GM19395 (cell line): ENCODE data around the gene OR2T27.
"Not testable (repeated sequence)": the region's sequence is repeated elsewhere in the genome, so short reads cannot be mapped to it uniquely, and the experiment has no call there.

ENCODE experiments used
- ATAC-seq: cut with Tn5 transposase; IDR thresholded peaks from one replicate; pipeline ENCODE4 v1.9.1; 2021; ENCODE audit warnings: mild to moderate bottlenecking, moderate library complexity; ENCODE audit not compliant: unreplicated experiment

Gene OR2T27

DNA sequence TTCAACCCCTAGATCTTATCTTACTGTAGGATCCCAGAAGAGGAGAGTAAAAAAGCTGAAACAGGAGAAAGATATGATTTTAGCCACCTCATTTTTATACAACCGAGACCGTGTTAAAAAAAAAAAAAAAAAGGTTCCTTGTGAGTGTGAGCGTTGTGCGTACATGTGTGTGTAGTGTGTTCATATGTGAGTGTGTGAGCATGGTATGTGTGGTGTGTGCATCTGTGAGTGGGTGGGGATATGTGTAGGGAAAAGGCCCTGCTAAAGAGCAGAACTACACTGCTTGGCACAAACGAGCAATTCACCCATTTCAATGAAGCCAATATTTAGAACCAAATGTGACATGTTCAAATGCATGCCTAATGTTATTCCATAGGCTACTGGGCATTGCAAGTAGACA lies 13.7 kb downstream of the OR2T27 start:
- peak; percentile 6 for ATAC-seq

DNA sequence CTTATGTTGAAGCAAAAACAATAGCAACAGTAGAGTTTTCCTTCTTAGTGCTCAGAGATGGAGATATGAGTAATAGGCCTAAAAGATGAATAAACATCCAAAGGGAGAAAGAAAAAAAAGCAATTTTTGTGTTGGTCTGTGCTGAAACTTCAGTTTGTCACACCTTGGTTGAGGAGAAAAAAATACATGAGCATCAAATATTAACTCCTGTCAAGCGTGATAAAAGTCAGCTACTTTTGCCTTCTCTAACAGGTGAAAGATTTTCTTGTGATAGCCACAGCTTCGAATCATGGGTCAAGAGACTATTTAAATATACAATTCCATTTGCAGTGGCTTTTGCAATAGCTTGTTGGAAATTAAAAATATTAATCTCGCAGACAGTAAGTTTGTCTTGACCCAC lies 14.4 kb downstream of the OR2T27 start:
- ATAC-seq: peak; percentile 47

- ATAC-seq: peak; percentile 42
These were observed 15.7 kb downstream of the OR2T27 start for GRCh38 chr1:248639652-248640051.

DNA sequence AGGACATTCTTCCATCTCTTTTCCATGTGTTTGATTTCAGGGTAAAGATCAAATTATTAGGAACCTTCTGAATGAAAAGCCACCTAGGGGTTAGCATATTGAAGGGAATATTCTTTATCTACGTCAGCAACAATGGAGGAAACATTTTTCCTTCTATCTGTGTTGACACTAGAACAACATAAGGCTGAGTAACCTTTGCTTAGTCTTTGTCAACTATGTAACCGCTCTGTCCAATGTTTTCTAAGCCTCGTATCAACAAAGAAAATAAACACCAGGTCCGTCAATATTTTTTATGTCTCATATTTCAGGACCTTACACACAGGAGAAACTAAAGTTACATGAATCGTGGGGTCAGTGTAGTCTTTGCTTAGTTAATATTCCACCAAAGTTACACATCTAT lies 18.7 kb downstream of the OR2T27 start:
- not testable (repeated sequence) for ATAC-seq

- not testable (repeated sequence) for ATAC-seq
These were observed 20.3 kb downstream of the OR2T27 start, which contains the start of gene OR2T11 for GRCh38 chr1:248634991-248635390. Gene OR2T11, minus strand, starts transcription at chr1:248635091. Its CDS starts 7,963 bp downstream, at chr1:248627128.

- ATAC-seq: no peak
These were observed 23.8 kb downstream of the OR2T27 start for GRCh38 chr1:248631354-248632008.

GRCh38 chr1:248630551-248630950 lies 24.8 kb downstream of the OR2T27 start:
- ATAC-seq: no peak

DNA sequence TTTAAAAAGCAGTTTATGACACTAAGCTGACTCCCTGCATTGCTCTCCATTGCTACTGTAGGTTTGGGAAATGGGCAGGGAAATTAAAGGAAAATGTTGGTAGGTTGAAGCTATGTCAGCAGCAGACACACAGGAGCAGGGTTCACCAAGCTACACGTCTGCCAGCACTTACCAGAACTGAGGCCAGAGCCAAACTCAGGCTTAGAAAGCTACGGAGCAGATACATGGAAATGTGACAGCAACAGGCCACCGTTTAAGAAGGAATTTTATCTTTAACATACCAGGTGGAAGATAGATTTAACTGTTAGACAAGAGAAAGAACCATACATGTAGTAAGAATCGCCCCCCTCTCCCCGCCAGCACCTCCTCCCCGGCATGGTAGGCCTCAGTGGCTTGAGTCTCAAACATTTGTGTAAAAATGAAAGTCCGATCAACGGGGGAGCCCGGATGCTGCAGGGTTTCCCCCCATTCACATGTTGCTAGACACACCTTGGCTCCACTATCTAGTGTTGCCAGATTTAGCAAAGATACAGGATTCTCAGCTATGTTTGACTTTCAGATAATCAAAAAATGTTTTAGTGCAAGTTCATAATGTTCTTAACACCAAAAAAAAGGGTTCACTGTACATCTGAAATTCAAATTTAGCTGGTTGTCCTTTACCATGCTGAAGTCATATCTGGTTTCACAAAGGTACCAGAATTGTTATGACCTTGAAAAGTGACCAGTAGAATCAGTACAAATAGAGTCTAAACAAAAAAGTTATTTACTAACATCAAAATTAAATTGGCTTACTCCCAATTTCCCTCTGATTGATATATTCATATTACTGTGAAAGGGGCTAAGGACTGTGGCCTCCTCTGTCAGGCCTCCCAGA lies 27.1 kb downstream of the OR2T27 start:
- ATAC-seq: peak; percentile 94

- no peak for ATAC-seq
These were observed 29.4 kb downstream of the OR2T27 start for GRCh38 chr1:248625971-248626370.

DNA sequence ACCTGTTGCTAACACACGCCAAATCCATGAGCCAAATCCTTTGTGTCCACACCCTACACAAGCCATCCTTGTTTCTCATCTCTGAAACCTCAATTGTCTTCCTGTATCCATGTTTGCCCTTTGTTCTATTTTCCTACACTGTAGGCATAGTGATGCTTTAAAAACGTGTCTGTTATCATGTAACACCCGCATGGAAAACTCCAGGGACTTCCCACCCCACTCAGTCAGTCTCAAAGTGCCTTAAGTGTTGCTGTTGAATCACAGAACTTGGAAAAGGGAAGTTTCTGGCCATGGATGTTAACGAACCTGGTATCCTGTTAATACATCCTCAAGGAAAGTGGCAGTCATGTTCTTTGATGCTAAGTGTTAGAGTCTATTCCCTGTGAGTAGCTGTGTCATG lies 30.2 kb downstream of the OR2T27 start:
- no peak for ATAC-seq

DNA sequence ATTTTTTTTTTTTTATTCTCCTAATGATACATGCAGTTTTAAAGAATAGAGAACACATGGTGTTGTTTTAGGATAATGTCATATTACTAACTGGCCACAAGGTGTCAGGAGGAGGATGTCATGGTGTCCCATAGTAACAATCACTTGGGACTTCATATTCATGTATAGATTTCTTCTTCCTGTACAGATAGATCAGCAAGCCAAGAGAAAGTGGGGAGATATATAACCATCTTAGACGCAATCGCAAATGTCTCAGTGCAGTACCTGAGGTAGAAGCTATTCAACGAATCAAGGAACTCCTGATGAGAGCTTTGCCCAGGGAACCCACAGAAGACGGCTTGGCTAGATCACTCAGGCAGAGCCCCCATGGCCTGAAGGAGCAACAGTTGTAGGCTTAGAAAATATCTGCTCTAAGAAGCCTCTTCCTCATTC lies 32.7 kb downstream of the OR2T27 start:
- ATAC-seq: peak; percentile 90

- ATAC-seq: no peak
These were observed 33.6 kb downstream of the OR2T27 start for GRCh38 chr1:248621770-248622169.

DNA sequence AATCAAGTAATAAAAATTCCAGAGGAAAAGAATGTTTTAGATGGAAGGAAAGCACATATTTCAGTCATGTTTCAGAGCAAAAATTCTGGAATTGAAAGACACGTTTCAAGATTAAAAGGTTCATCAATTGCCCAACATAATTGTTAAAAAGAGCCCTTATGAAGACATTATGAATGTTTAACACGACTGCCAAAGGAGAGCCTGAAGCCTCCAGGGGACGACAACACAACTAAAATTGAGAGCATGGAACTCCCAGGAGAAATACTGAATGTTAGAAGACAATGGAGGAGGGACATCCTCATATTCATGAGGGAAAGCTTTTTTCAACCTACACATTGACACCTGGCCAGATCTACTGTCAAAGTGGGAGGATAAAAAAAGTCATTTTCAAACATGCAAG lies 36.5 kb downstream of the OR2T27 start:
- peak; percentile 50 for ATAC-seq

DNA sequence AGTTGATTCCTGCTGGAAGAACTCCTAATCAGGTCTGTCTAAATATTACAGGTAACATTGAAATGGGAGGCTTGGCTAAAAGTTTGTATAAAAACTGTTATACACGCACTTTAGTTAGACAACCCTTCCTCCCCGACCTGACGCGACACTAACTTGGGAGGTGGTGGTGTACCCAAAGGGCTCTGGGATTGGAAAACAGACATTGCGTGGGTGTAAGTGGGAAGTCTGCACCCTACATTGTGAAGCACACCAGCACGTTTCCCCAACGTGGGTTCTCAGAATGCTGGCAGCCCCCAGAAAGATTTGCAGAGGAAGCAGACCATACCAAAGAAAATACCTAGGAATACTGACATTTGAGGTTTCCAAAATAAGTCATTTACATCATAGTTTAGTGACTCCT lies 37.2 kb downstream of the OR2T27 start:
- no peak for ATAC-seq

DNA sequence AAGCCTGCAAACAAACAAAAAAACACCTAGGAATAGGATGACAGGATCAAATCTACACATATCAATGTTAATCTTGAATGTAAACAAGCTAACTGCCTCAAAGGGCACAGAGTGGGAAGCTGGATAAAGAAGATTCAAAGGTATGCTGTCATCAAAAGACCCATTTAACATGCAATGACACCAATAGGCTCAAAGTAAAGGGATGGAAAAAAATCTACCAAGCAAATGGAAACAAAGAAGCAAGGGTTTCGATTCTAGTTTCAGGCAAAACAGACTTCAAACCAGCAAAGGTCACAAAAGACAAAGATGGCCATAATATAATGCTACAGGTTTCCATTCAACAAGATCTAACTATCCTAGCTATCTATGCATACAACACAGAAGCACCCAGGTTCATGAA lies 41.6 kb downstream of the OR2T27 start:
- ATAC-seq: no peak

GRCh38 chr1:248611883-248612414 lies 43.4 kb downstream of the OR2T27 start:
- ATAC-seq: no peak

- ATAC-seq: no peak
These were observed 45.0 kb downstream of the OR2T27 start for GRCh38 chr1:248610301-248610700.
